Measurements from ENCODE around the gene PHYHIPL. TPM values are rescaled to one million over a fixed set of nuclear protein-coding genes. Genes with fewer than 3 reads are reported as not detected.

The PHYHIPL gene
- total and polyA plus RNA-seq, 11 donors = 0.03 to 0.08 TPM; not detected in 9

DNA sequence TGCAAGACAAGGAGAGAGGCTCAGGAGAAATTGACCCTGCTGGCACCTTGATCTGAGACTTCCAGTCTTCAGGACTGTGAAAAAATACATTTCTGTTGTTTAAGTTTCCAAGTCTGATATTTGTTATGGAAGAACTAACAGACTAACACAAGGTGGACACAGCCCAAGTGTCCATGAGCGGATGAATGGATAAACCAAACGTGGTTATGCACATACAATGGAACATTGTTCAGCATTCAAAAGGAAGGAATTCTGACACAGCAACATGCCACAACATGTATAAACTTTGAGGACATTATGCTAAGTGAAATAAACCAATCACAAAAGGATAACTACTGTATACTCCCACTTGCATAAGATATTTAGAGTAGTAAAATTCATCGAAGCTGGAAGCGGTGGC, 109.4 kb downstream of the PHYHIPL start:
- Histone ChIP-seq H3K9me3 (no peaks in the 10 kb centered on the region), H3K27me3 (no peaks in the 10 kb centered on the region), H3K27ac (no peak overlapping the region), H3K4me3 (no peak overlapping the region), H3K4me1 (peaks cover 0 to 10% (median 0%) of the 10 kb centered on the region in 12 donors), H3K36me3 (peaks cover 0 to 15% (median 0%) of the 10 kb centered on the region in 9 donors)
- WGBS, 4 donors = 90 to 94% (median 94%) methylated on average over 4 of the region's 4 CpGs
- TF ChIP-seq, protein P1, sequence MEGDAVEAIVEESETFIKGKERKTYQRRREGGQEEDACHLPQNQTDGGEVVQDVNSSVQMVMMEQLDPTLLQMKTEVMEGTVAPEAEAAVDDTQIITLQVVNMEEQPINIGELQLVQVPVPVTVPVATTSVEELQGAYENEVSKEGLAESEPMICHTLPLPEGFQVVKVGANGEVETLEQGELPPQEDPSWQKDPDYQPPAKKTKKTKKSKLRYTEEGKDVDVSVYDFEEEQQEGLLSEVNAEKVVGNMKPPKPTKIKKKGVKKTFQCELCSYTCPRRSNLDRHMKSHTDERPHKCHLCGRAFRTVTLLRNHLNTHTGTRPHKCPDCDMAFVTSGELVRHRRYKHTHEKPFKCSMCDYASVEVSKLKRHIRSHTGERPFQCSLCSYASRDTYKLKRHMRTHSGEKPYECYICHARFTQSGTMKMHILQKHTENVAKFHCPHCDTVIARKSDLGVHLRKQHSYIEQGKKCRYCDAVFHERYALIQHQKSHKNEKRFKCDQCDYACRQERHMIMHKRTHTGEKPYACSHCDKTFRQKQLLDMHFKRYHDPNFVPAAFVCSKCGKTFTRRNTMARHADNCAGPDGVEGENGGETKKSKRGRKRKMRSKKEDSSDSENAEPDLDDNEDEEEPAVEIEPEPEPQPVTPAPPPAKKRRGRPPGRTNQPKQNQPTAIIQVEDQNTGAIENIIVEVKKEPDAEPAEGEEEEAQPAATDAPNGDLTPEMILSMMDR (IDR thresholded peaks at IDR 0.05) = no peak
- no peak for TF ChIP-seq POLR2A (IDR thresholded peaks at IDR 0.05)
- DNase-seq = no peak
- intact Hi-C loops (cut with DNase I) = no loop called here
- no peak for ATAC-seq

GRCh38 chr10:59287587-59288255, 111.3 kb downstream of the PHYHIPL start:
- no peak overlapping the region for H3K27ac ChIP-seq
- WGBS, 4 donors = 86 to 91% (median 88%) methylated on average over 3 of the region's 3 CpGs
- H3K4me1 ChIP-seq = peaks cover 0 to 10% (median 0%) of the 10 kb centered on the region in 12 donors
- no peaks in the 10 kb centered on the region for H3K27me3 ChIP-seq
- H3K4me3 ChIP-seq = no peak overlapping the region
- H3K9me3 ChIP-seq = no peaks in the 10 kb centered on the region
- ATAC-seq (no peak), DNase-seq (no peak)
- H3K36me3 ChIP-seq = peaks cover 0 to 6% (median 0%) of the 10 kb centered on the region in 9 donors
- intact Hi-C loops (cut with DNase I) = no loop called here
- TF ChIP-seq, protein P1 (IDR thresholded peaks at IDR 0.05) = no peak
- TF ChIP-seq POLR2A (IDR thresholded peaks at IDR 0.05) = no peak

- H3K36me3 ChIP-seq = no peaks in the 10 kb centered on the region
- peaks cover 0 to 18% (median 1%) of the 10 kb centered on the region in 12 donors for H3K4me1 ChIP-seq
- no peak overlapping the region for H3K4me3 ChIP-seq
- WGBS, 4 donors = 92 to 95% (median 94%) methylated on average over 3 of the region's 3 CpGs
- TF ChIP-seq POLR2A (IDR thresholded peaks at IDR 0.05) = no peak
- TF ChIP-seq, protein P1 (IDR thresholded peaks at IDR 0.05) = no peak
- DNase-seq = no peak
- H3K27ac ChIP-seq = no peak overlapping the region
- intact Hi-C loops (cut with DNase I) = no loop called here
- no peaks in the 10 kb centered on the region for H3K9me3 ChIP-seq
- ATAC-seq = no peak
- H3K27me3 ChIP-seq = no peaks in the 10 kb centered on the region
Observed at GRCh38 chr10:59289853-59290252, 113.4 kb downstream of the PHYHIPL start.

- H3K27ac ChIP-seq = no peak overlapping the region
- no peak overlapping the region for H3K4me3 ChIP-seq
- ATAC-seq = no peak
- DNase-seq = no peak
- TF ChIP-seq POLR2A (IDR thresholded peaks at IDR 0.05) = no peak
- TF ChIP-seq, protein P1 (IDR thresholded peaks at IDR 0.05) = no peak
- peaks cover 0 to 18% (median 0%) of the 10 kb centered on the region in 12 donors for H3K4me1 ChIP-seq
- no peaks in the 10 kb centered on the region for H3K27me3 ChIP-seq
- intact Hi-C loops (cut with DNase I) = no loop called here
- H3K9me3 ChIP-seq = no peaks in the 10 kb centered on the region
- WGBS, 4 donors = 82 to 87% (median 84%) methylated on average over 4 of the region's 4 CpGs
- H3K36me3 ChIP-seq = no peaks in the 10 kb centered on the region
Observed at GRCh38 chr10:59290448-59290847, 114.0 kb downstream of the PHYHIPL start.

Other genes with a start within 250 kb of the PHYHIPL start
- gene FAM13C, start 185.9 kb downstream of the PHYHIPL start, total RNA-seq = 10 to 100 TPM in 2 of 9 donors, 1 to 10 TPM in 7; 3.6 to 12.4 (median 8.5) TPM
- gene FAM13C, start 185.9 kb downstream of the PHYHIPL start, polyA plus RNA-seq = 1 to 10 TPM in 1 of 2 donors, under 1 TPM in 1; 1.00 to 3.0 TPM

Data from heart left ventricle (tissue), 16 donors.